PC-9 (cell line): ENCODE results near the gene LCK.

Experiments used
- EZH2 ChIP-seq: fragments of 200-600 bp; sonication (generic); IDR thresholded peaks from 2 replicates; pipeline ENCODE4 v1.8.0; 2017; ENCODE audit warnings: antibody characterized with exemption, low read depth
- TF ChIP-seq, protein P1 (sequence below): fragments of 200-600 bp; sonication (generic); conservative IDR thresholded peaks from 2 replicates; pipeline ENCODE4 v1.6.1; 2017; ENCODE audit warnings: mixed run types, antibody characterized with exemption, mild to moderate bottlenecking, moderate library complexity

DNA sequence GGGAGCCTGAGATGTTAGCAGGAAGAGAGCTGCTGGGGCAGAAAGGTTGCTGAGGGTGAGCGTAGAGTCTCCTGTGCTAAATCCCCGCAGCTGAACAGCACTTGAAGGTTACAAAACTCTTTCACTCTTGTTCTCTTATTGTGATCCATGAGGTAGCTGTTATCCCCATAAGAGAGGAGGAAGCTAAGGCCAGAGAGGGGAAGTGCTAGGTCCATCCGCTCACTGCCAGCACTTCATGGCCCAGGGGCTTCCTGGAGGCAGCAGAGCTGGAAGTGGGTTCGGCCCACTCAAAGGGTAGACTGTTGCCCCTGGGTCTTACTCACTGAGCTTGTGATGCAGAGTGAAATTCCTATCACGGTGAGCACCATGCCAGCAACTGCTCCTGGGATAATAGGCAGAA is 34.5 kb upstream of the LCK start:
- TF ChIP-seq, protein P1, sequence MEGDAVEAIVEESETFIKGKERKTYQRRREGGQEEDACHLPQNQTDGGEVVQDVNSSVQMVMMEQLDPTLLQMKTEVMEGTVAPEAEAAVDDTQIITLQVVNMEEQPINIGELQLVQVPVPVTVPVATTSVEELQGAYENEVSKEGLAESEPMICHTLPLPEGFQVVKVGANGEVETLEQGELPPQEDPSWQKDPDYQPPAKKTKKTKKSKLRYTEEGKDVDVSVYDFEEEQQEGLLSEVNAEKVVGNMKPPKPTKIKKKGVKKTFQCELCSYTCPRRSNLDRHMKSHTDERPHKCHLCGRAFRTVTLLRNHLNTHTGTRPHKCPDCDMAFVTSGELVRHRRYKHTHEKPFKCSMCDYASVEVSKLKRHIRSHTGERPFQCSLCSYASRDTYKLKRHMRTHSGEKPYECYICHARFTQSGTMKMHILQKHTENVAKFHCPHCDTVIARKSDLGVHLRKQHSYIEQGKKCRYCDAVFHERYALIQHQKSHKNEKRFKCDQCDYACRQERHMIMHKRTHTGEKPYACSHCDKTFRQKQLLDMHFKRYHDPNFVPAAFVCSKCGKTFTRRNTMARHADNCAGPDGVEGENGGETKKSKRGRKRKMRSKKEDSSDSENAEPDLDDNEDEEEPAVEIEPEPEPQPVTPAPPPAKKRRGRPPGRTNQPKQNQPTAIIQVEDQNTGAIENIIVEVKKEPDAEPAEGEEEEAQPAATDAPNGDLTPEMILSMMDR = no peak
- no peak for TF ChIP-seq EZH2
